Endothelial cell of umbilical vein (primary cell): ENCODE measurements around the gene SUGCT. TPM values are rescaled to one million over a fixed set of nuclear protein-coding genes. Genes with fewer than 3 reads are reported as not detected.

Experiments
- BruUV-seq: library from RNA; stranded (reverse); fragments of 400-500 nt; replicated peaks from 2 replicates; lab custom pipeline; 2021; lab: Mats Ljungman, UMichigan
- CTCF ChIA-PET: fragments of 300-600, 350-600 bp; sonication (Branson Sonifier 250); formaldehyde crosslinking; loops from one replicate; lab custom pipeline; 2021; ENCODE audit warnings: antibody characterized with exemption, inconsistent platforms; lab: Charles Lee
- POLR2A ChIA-PET: fragments of 300-600, 350-600 bp; sonication (Branson Sonifier 250); formaldehyde crosslinking; loops from one replicate; lab custom pipeline; 2021; ENCODE audit warnings: antibody characterized with exemption, inconsistent platforms; lab: Charles Lee
- DNase-seq: peaks from one replicate; pipeline ENCODE4 v3.0.0-alpha.2; 2011; ENCODE audit warnings: low read depth, low spot score
- FAIRE-seq: peaks from 2 replicates; lab custom pipeline; 2011; peaks lifted over from hg19 to GRCh38; lab: Jason Lieb, UNC
- H2AFZ ChIP-seq: 2 replicates; pipeline ENCODE4 v1.6.0; 2012; ENCODE audit warnings: low read depth, low read length, control low read depth, inconsistent platforms
- H3K27ac ChIP-seq: 2 replicates; pipeline ENCODE4 v1.5.1; 2011; ENCODE audit warnings: low read depth, mild to moderate bottlenecking, control low read depth, low read length, moderate library complexity; ENCODE audit not compliant: insufficient read depth
- H3K27me3 ChIP-seq, 2 experiments: 2 replicates each; pipeline versions ENCODE4 v1.6.0 to v1.6.1; 2011; ENCODE audit warnings: low read length in 2 of 2, mixed read lengths in 1 of 2; ENCODE audit not compliant: control insufficient read depth in 2 of 2, insufficient read depth in 2 of 2
- H3K36me3 ChIP-seq, 2 experiments: 2 replicates in 1 of 2; 3 replicates in 1 of 2; pipeline ENCODE4 v1.5.1; 2011; ENCODE audit warnings: low read length in 2 of 2, mild to moderate bottlenecking in 1 of 2, moderate library complexity in 1 of 2; ENCODE audit not compliant: control insufficient read depth in 2 of 2, insufficient read depth in 2 of 2; ENCODE audit errors: extremely low read depth in 1 of 2
- H3K4me1 ChIP-seq: 3 replicates; pipeline ENCODE4 v1.5.1; 2011; ENCODE audit warnings: mild to moderate bottlenecking, low read length; ENCODE audit not compliant: control insufficient read depth, insufficient read depth; ENCODE audit errors: extremely low read depth
- H3K4me2 ChIP-seq: 2 replicates; pipeline ENCODE4 v1.6.1; 2011; ENCODE audit warnings: low read length, control low read depth, mixed read lengths; ENCODE audit not compliant: insufficient read depth
- H3K4me3 ChIP-seq, 3 experiments: fragments of 200-600 bp in 1 of 3; sonication (generic), shearing (Covaris generic) in 1 of 3; replicated peaks in 1 of 3; 2 replicates each; pipeline ENCODE4 v1.5.1; 2011 to 2016; ENCODE audit warnings: control low read depth in 3 of 3, low read length in 3 of 3, mild to moderate bottlenecking in 2 of 3, inconsistent platforms in 1 of 3, low read depth in 1 of 3, moderate library complexity in 1 of 3; ENCODE audit not compliant: insufficient read depth in 1 of 3
- H3K79me2 ChIP-seq: 2 replicates; pipeline ENCODE4 v1.6.0; 2012; ENCODE audit warnings: low read length, inconsistent platforms; ENCODE audit not compliant: control insufficient read depth, insufficient read depth
- H3K9ac ChIP-seq: replicated peaks from 2 replicates; pipeline ENCODE3; 2011; ENCODE audit warnings: low read length, control low read depth; ENCODE audit not compliant: insufficient read depth; ENCODE audit errors: extremely low read depth
- H3K9me1 ChIP-seq: replicated peaks from 3 replicates; pipeline ENCODE4 v1.6.0; 2011; ENCODE audit warnings: mild to moderate bottlenecking, low read length; ENCODE audit not compliant: control insufficient read depth, insufficient read depth; ENCODE audit errors: extremely low read depth
- H3K9me3 ChIP-seq: replicated peaks from 2 replicates; pipeline ENCODE4 v1.5.1; 2012; ENCODE audit warnings: low read length, inconsistent platforms; ENCODE audit not compliant: control insufficient read depth, insufficient read depth
- H4K20me1 ChIP-seq: replicated peaks from 2 replicates; pipeline ENCODE3; 2011; ENCODE audit warnings: mild to moderate bottlenecking, low read length; ENCODE audit not compliant: control insufficient read depth, insufficient read depth; ENCODE audit errors: extremely low read depth
- EZH2 ChIP-seq: IDR thresholded peaks from 2 replicates; pipeline ENCODE4 v1.6.1; 2012; ENCODE audit warnings: borderline replicate concordance, low read depth, mild to moderate bottlenecking, moderate library complexity, low read length, inconsistent platforms; ENCODE audit not compliant: severe bottlenecking
- FOS ChIP-seq: IDR thresholded peaks from 2 replicates; pipeline ENCODE4 v1.6.1; 2011; ENCODE audit warnings: mild to moderate bottlenecking, low read length, moderate library complexity, borderline replicate concordance; ENCODE audit not compliant: insufficient read depth
- GATA2 ChIP-seq: IDR thresholded peaks from 2 replicates; pipeline ENCODE4 v1.7.0; 2011; ENCODE audit warnings: low read depth, mild to moderate bottlenecking, moderate library complexity, mixed read lengths, low read length; ENCODE audit not compliant: insufficient read length, insufficient read depth
- JUN ChIP-seq: IDR thresholded peaks from 2 replicates; pipeline ENCODE4 v1.6.1; 2011; ENCODE audit warnings: borderline replicate concordance, low read depth; ENCODE audit not compliant: insufficient read length, insufficient read depth
- MAX ChIP-seq: IDR thresholded peaks from 2 replicates; pipeline ENCODE4 v1.6.1; 2011; ENCODE audit not compliant: insufficient read depth, insufficient read length
- MYC ChIP-seq: IDR thresholded peaks from one replicate; pipeline ENCODE4 v1.6.1; 2011; ENCODE audit warnings: mild to moderate bottlenecking, low read depth, low read length
- POLR2A ChIP-seq: IDR thresholded peaks from 2 replicates; pipeline ENCODE4 v1.6.1; 2012; ENCODE audit warnings: low read depth, mild to moderate bottlenecking, control low read depth, low read length
- POLR2AphosphoS5 ChIP-seq: IDR thresholded peaks from 2 replicates; pipeline ENCODE4 v1.6.1; 2012; ENCODE audit warnings: low read depth, mild to moderate bottlenecking, control low read depth, low read length, moderate library complexity; ENCODE audit not compliant: insufficient read depth
- dilution Hi-C: fragments of 300-500 bp; cut with MboI; formaldehyde crosslinking; loops from one replicate; pipeline ENCODE4 v1.15.0; 2019; ENCODE audit warnings: low sequenced_read_pairs; ENCODE audit not compliant: extremely low pct_ligation_motif_present
- intact Hi-C: fragments of 100-400 bp; cut with micrococcal nuclease; formaldehyde crosslinking; loops from one replicate; pipeline ENCODE4 v1.10.0; 2022
- polyA plus RNA-seq, 4 experiments: library from polyadenylated mRNA; depleted of rRNA in 3 of 4; stranded (reverse) in 3 of 4; unstranded in 1 of 4; fragments of >200 nt; gene quantifications; 2 replicates each; pipeline versions ENCODE4 v1.2.1 to v1.2.3, GENCODE V29; 2011 to 2012; ENCODE audit warnings: missing spikeins in 1 of 4
- total RNA-seq: library from RNA; stranded (reverse); gene quantifications from 2 replicates; pipeline ENCODE4 v1.2.3, GENCODE V29; 2021
- TF ChIP-seq, protein P1 (sequence below), 2 donors: IDR thresholded peaks; 1 replicate in 1 of 2; 2 replicates in 1 of 2; pipeline ENCODE4 v1.5.1; 2011; ENCODE audit warnings: low read length in 2 of 2, mild to moderate bottlenecking in 2 of 2, moderate library complexity in 2 of 2, control low read depth in 1 of 2, inconsistent platforms in 1 of 2, low read depth in 1 of 2; ENCODE audit not compliant: insufficient read depth in 1 of 2; ENCODE audit errors: extremely low read depth in 1 of 2

The SUGCT gene
- total and polyA plus RNA-seq, 2 donors (not counting 3 experiments of a cell fraction or from before 2014, with no cell fraction given): 1.2 to 1.4 TPM

- POLR2A ChIA-PET: no interaction called here
- H3K9me1 ChIP-seq: no peaks in the 10 kb centered on the region
- H3K36me3 ChIP-seq: no peaks in the 10 kb centered on the region
- no TSS peak for BruUV-seq
- H4K20me1 ChIP-seq: no peaks in the 10 kb centered on the region
- H3K4me2 ChIP-seq: no peak overlapping the region
- H3K4me1 ChIP-seq: no peaks in the 10 kb centered on the region
- TF ChIP-seq FOS: no peak
- TF ChIP-seq EZH2: no peak
- no peak for TF ChIP-seq POLR2A
- no peak for TF ChIP-seq POLR2AphosphoS5
- no peak for TF ChIP-seq MAX
- TF ChIP-seq GATA2: no peak
- no peak for TF ChIP-seq MYC
- TF ChIP-seq, protein P1, sequence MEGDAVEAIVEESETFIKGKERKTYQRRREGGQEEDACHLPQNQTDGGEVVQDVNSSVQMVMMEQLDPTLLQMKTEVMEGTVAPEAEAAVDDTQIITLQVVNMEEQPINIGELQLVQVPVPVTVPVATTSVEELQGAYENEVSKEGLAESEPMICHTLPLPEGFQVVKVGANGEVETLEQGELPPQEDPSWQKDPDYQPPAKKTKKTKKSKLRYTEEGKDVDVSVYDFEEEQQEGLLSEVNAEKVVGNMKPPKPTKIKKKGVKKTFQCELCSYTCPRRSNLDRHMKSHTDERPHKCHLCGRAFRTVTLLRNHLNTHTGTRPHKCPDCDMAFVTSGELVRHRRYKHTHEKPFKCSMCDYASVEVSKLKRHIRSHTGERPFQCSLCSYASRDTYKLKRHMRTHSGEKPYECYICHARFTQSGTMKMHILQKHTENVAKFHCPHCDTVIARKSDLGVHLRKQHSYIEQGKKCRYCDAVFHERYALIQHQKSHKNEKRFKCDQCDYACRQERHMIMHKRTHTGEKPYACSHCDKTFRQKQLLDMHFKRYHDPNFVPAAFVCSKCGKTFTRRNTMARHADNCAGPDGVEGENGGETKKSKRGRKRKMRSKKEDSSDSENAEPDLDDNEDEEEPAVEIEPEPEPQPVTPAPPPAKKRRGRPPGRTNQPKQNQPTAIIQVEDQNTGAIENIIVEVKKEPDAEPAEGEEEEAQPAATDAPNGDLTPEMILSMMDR (IDR thresholded peaks at IDR 0.05; ENCODE audit: extremely low read depth in 1 of 2, insufficient read depth in 1 of 2, low read depth in 1 of 2, low read length in 2 of 2): no peak
- no peak for TF ChIP-seq JUN
- intact Hi-C loops: no loop called here
- no peak overlapping the region for H3K27ac ChIP-seq
- dilution Hi-C loops: no loop called here
- CTCF ChIA-PET: no interaction called here
- H3K79me2 ChIP-seq: no peaks in the 10 kb centered on the region
- no peaks in the 10 kb centered on the region for H3K9me3 ChIP-seq
- H3K27me3 ChIP-seq: no peaks in the 10 kb centered on the region
- no peak for DNase-seq
- H3K9ac ChIP-seq: no peak overlapping the region
- no peak overlapping the region for H3K4me3 ChIP-seq
- FAIRE-seq: no peak
- H2AFZ ChIP-seq: no peak overlapping the region
These were observed 756.4 kb downstream of the SUGCT start for GRCh38 chr7:40891232-40891631.
